Left colon (tissue), 2 donors: ENCODE results near the gene DLGAP4. TPM values are rescaled to one million over a fixed set of nuclear protein-coding genes. Genes with fewer than 3 reads are reported as not detected.
A peak's percentile ranks its signal among the peaks of the same experiment; 100 is the strongest.

Source experiments
- ATAC-seq: fragments of 200-7000 bp; cut with Tn5 transposase; one replicate; pipeline ENCODE4 v1.9.1; 2020; ENCODE audit warnings: mild to moderate bottlenecking, moderate library complexity
- DNase-seq, 2 donors: peaks; one replicate each; pipeline ENCODE4 v3.0.0-alpha.2; 2020
- intact Hi-C, 2 donors: fragments of 100-400 bp; cut with DNase I in 1 of 2; cut with micrococcal nuclease in 1 of 2; formaldehyde crosslinking; loops; one replicate each; pipeline versions ENCODE4 v1.11.2 to v1.14.0; 2022; cut with DNase I, micrococcal nuclease
- total RNA-seq, 2 donors: library from RNA; stranded (reverse); fragmentation: NEBNext Ultra II Directional; extraction: Animal tissue kit (Norgen Biotek cat#: 25700); gene quantifications; one replicate each; pipeline ENCODE4 v1.2.1, GENCODE V29; 2021
- donor health status: DM: no; HTN: no; CAD: no.
- donor health status: DM: yes; HTN: yes; CAD: no.

DLGAP4 gene
- total RNA-seq, 2 donors from 2014 or later, result 39.2 to 47.4 TPM

GRCh38 chr20:36342331-36343120 is 36.4 kb downstream of the DLGAP4 start:
- intact Hi-C loops, result no loop called here
- no peak for ATAC-seq
- no peak for DNase-seq

- DNase-seq, result no peak
- no peak for ATAC-seq
- intact Hi-C loops, result no loop called here
These were observed 37.5 kb downstream of the DLGAP4 start for GRCh38 chr20:36343641-36344040.

GRCh38 chr20:36344517-36345132 is 38.5 kb downstream of the DLGAP4 start:
- ATAC-seq (peak; percentile 37), DNase-seq (peak in 1 of 2 donors; percentile 43)
- intact Hi-C loops, result no loop called here

GRCh38 chr20:36346256-36346655 is 40.1 kb downstream of the DLGAP4 start:
- DNase-seq (no peak), ATAC-seq (no peak)
- intact Hi-C loops, result no loop called here

- intact Hi-C loops, result no loop called here
- DNase-seq (no peak), ATAC-seq (no peak)
These were observed 43.4 kb downstream of the DLGAP4 start for GRCh38 chr20:36349384-36350170.

GRCh38 chr20:36350439-36350838 is 44.3 kb downstream of the DLGAP4 start:
- ATAC-seq (no peak), DNase-seq (no peak)
- intact Hi-C loops, result no loop called here

- no peak for DNase-seq
- intact Hi-C loops, result no loop called here
- ATAC-seq, result no peak
These were observed 45.8 kb downstream of the DLGAP4 start for GRCh38 chr20:36351937-36352336.

GRCh38 chr20:36352843-36353553 is 46.9 kb downstream of the DLGAP4 start:
- intact Hi-C loops, result no loop called here
- ATAC-seq (no peak), DNase-seq (no peak)

- intact Hi-C loops, result no loop called here
- no peak for DNase-seq
- no peak for ATAC-seq
These were observed 47.6 kb downstream of the DLGAP4 start for GRCh38 chr20:36353740-36354139.

GRCh38 chr20:36355469-36356171 is 49.5 kb downstream of the DLGAP4 start:
- intact Hi-C loops, result no loop called here
- DNase-seq (no peak), ATAC-seq (no peak)

GRCh38 chr20:36359668-36360406 is 53.7 kb downstream of the DLGAP4 start:
- ATAC-seq (no peak), DNase-seq (no peak)
- intact Hi-C loops, result no loop called here

GRCh38 chr20:36360429-36360828 is 54.3 kb downstream of the DLGAP4 start:
- no peak for DNase-seq
- intact Hi-C loops, result no loop called here
- no peak for ATAC-seq

GRCh38 chr20:36361406-36361805 is 55.3 kb downstream of the DLGAP4 start:
- intact Hi-C loops, result no loop called here
- ATAC-seq (no peak), DNase-seq (no peak)

GRCh38 chr20:36362261-36362660 is 56.1 kb downstream of the DLGAP4 start:
- no peak for DNase-seq
- intact Hi-C loops, result no loop called here
- ATAC-seq, result no peak

GRCh38 chr20:36362978-36363713 is 57.0 kb downstream of the DLGAP4 start:
- ATAC-seq (no peak), DNase-seq (no peak)
- intact Hi-C loops, result no loop called here

GRCh38 chr20:36364506-36364905 is 58.4 kb downstream of the DLGAP4 start:
- intact Hi-C loops, result no loop called here
- no peak for ATAC-seq
- no peak for DNase-seq

GRCh38 chr20:36366623-36367369 is 60.7 kb downstream of the DLGAP4 start:
- DNase-seq (no peak), ATAC-seq (no peak)
- intact Hi-C loops, result no loop called here
